Smooth muscle cell (in vitro differentiated cells): ENCODE data around the gene COL4A2. TPM values are rescaled to one million over a fixed set of nuclear protein-coding genes. Genes with fewer than 3 reads are reported as not detected.

Experiments
- DNase-seq: peaks from one replicate; lab custom pipeline; 2025; ENCODE audit not compliant: unreplicated experiment; lab: John Stamatoyannopoulos, UW
- H2AFZ ChIP-seq: fragments of 200-600 bp; sonication (generic); 2 replicates; pipeline ENCODE4 v1.6.0; 2016; ENCODE audit warnings: antibody characterized with exemption, low read depth, mild to moderate bottlenecking
- H3F3A ChIP-seq: fragments of 200-600 bp; sonication (generic); 2 replicates; pipeline ENCODE4 v1.6.0; 2017; ENCODE audit warnings: antibody characterized with exemption, low read depth
- H3K27ac ChIP-seq: fragments of 200-600 bp; sonication (generic); 2 replicates; pipeline ENCODE4 v1.5.1; 2016; ENCODE audit warnings: low read depth, mild to moderate bottlenecking
- H3K27me3 ChIP-seq: fragments of 200-600 bp; sonication (generic); 2 replicates; pipeline ENCODE4 v1.6.1; 2016; ENCODE audit warnings: low read depth, mild to moderate bottlenecking
- H3K36me3 ChIP-seq: fragments of 200-600 bp; sonication (generic); 2 replicates; pipeline ENCODE4 v1.5.1; 2016; ENCODE audit warnings: low read depth
- H3K4me1 ChIP-seq: fragments of 200-600 bp; sonication (generic); 2 replicates; pipeline ENCODE4 v1.5.1; 2016; ENCODE audit warnings: low read depth
- H3K4me2 ChIP-seq: fragments of 200-600 bp; sonication (generic); 2 replicates; pipeline ENCODE4 v1.6.0; 2016; ENCODE audit warnings: mild to moderate bottlenecking
- H3K4me3 ChIP-seq: fragments of 200-600 bp; sonication (generic); 2 replicates; pipeline ENCODE4 v1.5.1; 2016; ENCODE audit warnings: mild to moderate bottlenecking
- H3K79me2 ChIP-seq: fragments of 200-600 bp; sonication (generic); 2 replicates; pipeline ENCODE4 v1.6.0; 2016; ENCODE audit warnings: low read depth, mild to moderate bottlenecking
- H3K9ac ChIP-seq: fragments of 200-600 bp; sonication (generic); 2 replicates; pipeline ENCODE4 v1.6.0; 2016; ENCODE audit warnings: low read depth
- H3K9me3 ChIP-seq: fragments of 200-600 bp; sonication (generic); replicated peaks from 2 replicates; pipeline ENCODE4 v1.5.1; 2016; ENCODE audit warnings: low read depth
- H4K20me1 ChIP-seq: fragments of 200-600 bp; sonication (generic); 2 replicates; pipeline ENCODE4 v1.6.0; 2016; ENCODE audit warnings: low read depth
- WGBS: methylation state at CpG from one replicate; pipeline ENCODE4 v1.1.7; 2016; ENCODE audit warnings: low lambda C conversion rate; 5-methylcytosine and 5-hydroxymethylcytosine counted together
- polyA plus RNA-seq: library from polyadenylated mRNA; unstranded; fragments of >200 nt; fragmentation: Nextera tagmentation; extraction: Ambion mirVana; gene quantifications from 2 replicates; pipeline ENCODE4 v1.2.1, GENCODE V29; 2016
- total RNA-seq: library from RNA; depleted of rRNA; stranded (reverse); fragments of >200 nt; gene quantifications from 2 replicates; pipeline ENCODE4 v1.2.3, GENCODE V29; 2014
- TF ChIP-seq, protein P1 (sequence below): fragments of 200-600 bp; sonication (generic); IDR thresholded peaks from 2 replicates; pipeline ENCODE4 v1.5.1; 2017; ENCODE audit warnings: borderline replicate concordance, mild to moderate bottlenecking, antibody characterized with exemption; ENCODE audit not compliant: insufficient read depth, poor library complexity, severe bottlenecking

The COL4A2 gene
- total and polyA plus RNA-seq, 2 experiments from 2014 or later: 1,456 to 2,786 TPM

DNA sequence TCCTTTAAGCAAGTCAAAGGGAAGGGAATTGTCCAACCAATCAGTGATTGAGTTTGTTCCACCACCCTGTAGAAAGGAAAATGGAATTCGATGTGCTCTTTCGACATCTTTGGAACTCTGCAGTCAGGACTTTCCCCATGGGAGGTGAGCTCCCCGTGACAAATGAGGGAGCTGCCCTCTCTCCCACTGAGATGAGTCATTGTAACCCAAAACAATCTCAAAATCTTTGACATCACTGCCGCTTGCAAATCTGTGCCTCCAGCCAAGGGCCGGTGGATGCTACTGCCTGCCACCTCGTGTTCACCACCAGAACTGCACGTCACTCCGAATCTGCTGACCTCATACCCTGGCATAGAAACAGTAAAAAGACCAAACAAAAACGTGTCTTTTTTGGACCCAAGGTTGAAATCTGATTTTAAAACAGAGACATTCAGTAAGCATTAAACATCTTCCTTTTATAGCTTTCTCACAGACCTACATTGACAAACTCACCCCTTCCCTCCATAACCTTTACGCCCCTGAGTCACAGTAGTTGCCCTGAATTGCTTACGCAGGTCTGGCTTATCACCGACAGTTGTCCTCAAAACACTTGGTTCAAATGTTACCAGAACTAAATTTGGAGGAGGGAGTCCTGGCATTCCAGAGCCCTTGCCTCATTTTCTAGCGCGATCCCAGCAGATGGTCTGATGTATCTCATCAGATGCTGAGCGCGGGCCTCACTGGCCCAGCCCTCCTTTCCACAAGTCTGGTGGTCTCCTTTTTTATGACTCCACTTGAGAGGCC lies 105.2 kb downstream of the COL4A2 start:
- peak overlapping the region; percentile 48 for H3K4me2 ChIP-seq
- no peak overlapping the region for H2AFZ ChIP-seq

GRCh38 chr13:110413016-110413675 lies 106.1 kb downstream of the COL4A2 start:
- peak overlapping the region; percentile 48 for H3K4me2 ChIP-seq

More for the DNA sequence above, 105.2 kb downstream of the COL4A2 start:
- H3K27ac ChIP-seq: peak overlapping the region; percentile 92
- H3F3A ChIP-seq: peaks cover 86% of the 10 kb centered on the region
- peaks cover 51% of the 10 kb centered on the region for H3K79me2 ChIP-seq
- TF ChIP-seq, protein P1, sequence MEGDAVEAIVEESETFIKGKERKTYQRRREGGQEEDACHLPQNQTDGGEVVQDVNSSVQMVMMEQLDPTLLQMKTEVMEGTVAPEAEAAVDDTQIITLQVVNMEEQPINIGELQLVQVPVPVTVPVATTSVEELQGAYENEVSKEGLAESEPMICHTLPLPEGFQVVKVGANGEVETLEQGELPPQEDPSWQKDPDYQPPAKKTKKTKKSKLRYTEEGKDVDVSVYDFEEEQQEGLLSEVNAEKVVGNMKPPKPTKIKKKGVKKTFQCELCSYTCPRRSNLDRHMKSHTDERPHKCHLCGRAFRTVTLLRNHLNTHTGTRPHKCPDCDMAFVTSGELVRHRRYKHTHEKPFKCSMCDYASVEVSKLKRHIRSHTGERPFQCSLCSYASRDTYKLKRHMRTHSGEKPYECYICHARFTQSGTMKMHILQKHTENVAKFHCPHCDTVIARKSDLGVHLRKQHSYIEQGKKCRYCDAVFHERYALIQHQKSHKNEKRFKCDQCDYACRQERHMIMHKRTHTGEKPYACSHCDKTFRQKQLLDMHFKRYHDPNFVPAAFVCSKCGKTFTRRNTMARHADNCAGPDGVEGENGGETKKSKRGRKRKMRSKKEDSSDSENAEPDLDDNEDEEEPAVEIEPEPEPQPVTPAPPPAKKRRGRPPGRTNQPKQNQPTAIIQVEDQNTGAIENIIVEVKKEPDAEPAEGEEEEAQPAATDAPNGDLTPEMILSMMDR: peak; percentile 87
- H3K9ac ChIP-seq: peak overlapping the region; percentile 86
- 6% methylated on average over 16 of the region's 16 CpGs for WGBS
- no peaks in the 10 kb centered on the region for H3K36me3 ChIP-seq
- H3K4me3 ChIP-seq: no peak overlapping the region
- H3K9me3 ChIP-seq: no peaks in the 10 kb centered on the region
- no peaks in the 10 kb centered on the region for H4K20me1 ChIP-seq
- H3K27me3 ChIP-seq: no peaks in the 10 kb centered on the region
- H3K4me1 ChIP-seq: peaks cover 22% of the 10 kb centered on the region
- DNase-seq: peak; percentile 67

GRCh38 chr13:110413676-110414040 lies 106.6 kb downstream of the COL4A2 start:
- no peak for DNase-seq
- H3K9ac ChIP-seq: peak overlapping the region; percentile 67
- peaks cover 31% of the 10 kb centered on the region for H3K4me1 ChIP-seq

More at GRCh38 chr13:110413016-110413675, 106.1 kb downstream of the COL4A2 start:
- TF ChIP-seq, protein P1: no peak
- Histone ChIP-seq H3K79me2 (peaks cover 56% of the 10 kb centered on the region), H3K4me1 (peaks cover 26% of the 10 kb centered on the region), H3K27ac (peak overlapping the region; percentile 92), H3K36me3 (no peaks in the 10 kb centered on the region), H3K9ac (peak overlapping the region; percentile 67), H4K20me1 (no peaks in the 10 kb centered on the region), H3K4me3 (no peak overlapping the region), H3F3A (peaks cover 84% of the 10 kb centered on the region), H3K9me3 (no peaks in the 10 kb centered on the region), H3K27me3 (no peaks in the 10 kb centered on the region), H2AFZ (no peak overlapping the region)
- no peak for DNase-seq
- WGBS: 67% methylated on average over 17 of the region's 17 CpGs

More at GRCh38 chr13:110413676-110414040, 106.6 kb downstream of the COL4A2 start:
- H3K4me3 ChIP-seq: no peak overlapping the region
- no peaks in the 10 kb centered on the region for H3K27me3 ChIP-seq
- H3K36me3 ChIP-seq: no peaks in the 10 kb centered on the region
- no peak overlapping the region for H3K4me2 ChIP-seq
- H4K20me1 ChIP-seq: no peaks in the 10 kb centered on the region
- no peaks in the 10 kb centered on the region for H3K9me3 ChIP-seq
- peaks cover 61% of the 10 kb centered on the region for H3K79me2 ChIP-seq
- H3K27ac ChIP-seq: peak overlapping the region; percentile 92
- TF ChIP-seq, protein P1: no peak
- H3F3A ChIP-seq: peaks cover 85% of the 10 kb centered on the region
- H2AFZ ChIP-seq: no peak overlapping the region
- 76% methylated on average over 6 of the region's 6 CpGs for WGBS
